HL-60/S4 (cell line): ENCODE measurements around the gene TRAPPC13.
"Not testable (repeated sequence)": the region's sequence is repeated elsewhere in the genome, so short reads cannot be mapped to it uniquely, and the experiment has no call there.

Experiments used
- in situ Hi-C: fragments of 300-500 bp; cut with MboI; formaldehyde crosslinking; loops from 2 replicates; pipeline ENCODE4 v1.14.3; 2022; ENCODE audit warnings: low sequenced_read_pairs

Gene TRAPPC13, protein sequence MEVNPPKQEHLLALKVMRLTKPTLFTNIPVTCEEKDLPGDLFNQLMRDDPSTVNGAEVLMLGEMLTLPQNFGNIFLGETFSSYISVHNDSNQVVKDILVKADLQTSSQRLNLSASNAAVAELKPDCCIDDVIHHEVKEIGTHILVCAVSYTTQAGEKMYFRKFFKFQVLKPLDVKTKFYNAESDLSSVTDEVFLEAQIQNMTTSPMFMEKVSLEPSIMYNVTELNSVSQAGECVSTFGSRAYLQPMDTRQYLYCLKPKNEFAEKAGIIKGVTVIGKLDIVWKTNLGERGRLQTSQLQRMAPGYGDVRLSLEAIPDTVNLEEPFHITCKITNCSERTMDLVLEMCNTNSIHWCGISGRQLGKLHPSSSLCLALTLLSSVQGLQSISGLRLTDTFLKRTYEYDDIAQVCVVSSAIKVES

GRCh38 chr5:65624571-65625555 is at the start of gene TRAPPC13, which contains the start of gene SHLD3:
Gene TRAPPC13, plus strand, starts transcription at chr5:65625027. Its CDS starts 34 bp downstream, at chr5:65625061.
Gene SHLD3, plus strand, starts transcription at chr5:65625027. Its CDS starts 4,561 bp downstream, at chr5:65629588.
- in situ Hi-C loops: no loop called here

- in situ Hi-C loops: no loop called here
These were observed 47.7 kb upstream of the TRAPPC13 start for GRCh38 chr5:65577141-65577540.

- in situ Hi-C loops: no loop called here
These were observed 36.1 kb upstream of the TRAPPC13 start for GRCh38 chr5:65588694-65589093.

GRCh38 chr5:65601761-65602160 is 23.1 kb upstream of the TRAPPC13 start:
- in situ Hi-C loops: not testable (repeated sequence)

DNA sequence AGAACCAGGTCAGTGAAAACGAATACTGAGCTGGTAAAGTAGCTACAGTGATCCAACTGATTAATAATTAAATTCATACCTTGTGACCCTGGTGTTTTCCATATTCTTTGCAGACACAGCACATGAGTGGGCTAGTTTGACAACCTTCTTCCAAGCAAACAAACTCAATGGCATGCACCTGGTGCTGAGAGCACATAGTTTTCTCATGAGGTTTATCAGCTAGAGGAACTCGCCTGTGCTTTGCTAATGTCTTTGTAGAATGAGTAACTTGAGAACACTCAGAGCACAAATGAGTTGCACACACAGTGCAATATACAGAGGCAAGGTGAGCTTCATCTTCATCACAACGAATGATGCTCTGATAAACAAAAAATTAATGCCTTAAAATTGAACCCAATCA is 13.3 kb upstream of the TRAPPC13 start:
- in situ Hi-C loops: no loop called here

DNA sequence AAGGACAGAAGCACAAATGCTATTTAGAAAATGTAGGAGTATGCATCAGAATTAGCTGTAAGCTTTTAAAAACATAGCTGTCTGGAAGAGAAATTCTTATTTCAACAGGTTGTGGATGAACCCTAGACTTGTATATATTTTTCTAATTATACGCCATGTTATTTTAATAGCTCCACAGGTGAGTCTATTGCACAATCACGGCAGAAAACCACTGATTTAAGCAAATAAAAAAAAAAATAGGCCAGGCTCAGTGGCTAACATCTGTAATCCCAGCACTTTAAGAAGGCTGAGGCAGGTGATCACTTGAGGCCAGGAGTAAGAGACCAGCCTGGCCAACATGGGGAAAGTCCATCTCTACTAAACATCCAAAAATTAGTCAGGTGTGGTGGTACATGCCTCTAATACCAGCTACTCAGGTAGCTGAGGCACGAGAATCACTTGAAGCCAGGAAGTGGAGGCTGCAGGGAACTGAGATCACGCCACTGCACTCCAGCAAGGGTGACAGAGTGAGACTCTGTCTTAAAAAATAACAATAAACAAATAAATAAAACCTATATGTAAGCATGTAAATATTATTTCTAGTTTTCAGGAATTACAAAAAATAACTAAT is 12.4 kb upstream of the TRAPPC13 start:
- in situ Hi-C loops: no loop called here

GRCh38 chr5:65620021-65620420 is 4.8 kb upstream of the TRAPPC13 start:
- in situ Hi-C loops: no loop called here

GRCh38 chr5:65621961-65622360 is 2.9 kb upstream of the TRAPPC13 start:
- in situ Hi-C loops: not testable (repeated sequence)

DNA sequence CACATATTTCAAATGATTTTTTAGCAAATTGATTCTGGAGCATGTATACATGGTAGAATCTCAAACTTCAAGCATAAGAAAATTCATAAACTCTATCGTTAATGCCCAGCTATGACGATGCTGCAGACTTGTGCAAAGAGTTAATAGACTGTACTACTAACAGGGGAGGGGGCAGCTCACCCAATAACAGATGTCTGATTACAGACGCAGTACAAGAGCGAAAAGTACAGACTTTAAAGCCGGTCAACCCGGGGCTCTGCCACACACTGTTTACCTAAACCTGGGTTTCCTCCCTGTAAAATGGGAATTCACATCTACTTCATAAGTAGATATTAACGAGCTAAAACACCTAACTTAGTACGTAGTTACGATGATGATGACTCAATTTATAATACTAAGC is 1.3 kb upstream of the TRAPPC13 start:
- in situ Hi-C loops: no loop called here

- in situ Hi-C loops: no loop called here
These were observed 729 bp upstream of the TRAPPC13 start, which contains the start of gene TRIM23 for GRCh38 chr5:65624025-65624570. Gene TRIM23, minus strand, starts transcription at chr5:65624333. Its CDS starts 59 bp downstream, at chr5:65624274.

DNA sequence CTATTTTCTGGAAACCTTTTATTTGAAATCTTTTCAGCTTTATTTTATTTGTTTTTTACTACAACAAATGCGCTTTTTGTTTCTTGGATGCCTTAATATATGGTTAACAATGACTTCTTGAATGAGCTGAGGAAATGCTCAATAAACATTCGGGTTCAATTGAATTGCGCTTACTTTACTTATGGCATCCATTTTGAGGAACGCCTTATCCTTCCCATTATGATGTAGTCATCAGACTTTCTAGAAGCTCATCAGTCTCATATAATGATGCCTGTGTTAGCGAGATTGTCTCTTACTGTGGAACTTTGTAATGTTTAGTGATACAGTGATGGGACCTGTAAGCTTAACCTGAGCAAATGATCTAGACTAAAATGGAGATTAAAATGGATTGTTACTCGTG is 916 bp downstream of the TRAPPC13 start:
- in situ Hi-C loops: no loop called here

- in situ Hi-C loops: no loop called here
These were observed 6.2 kb downstream of the TRAPPC13 start for GRCh38 chr5:65630981-65631380.

DNA sequence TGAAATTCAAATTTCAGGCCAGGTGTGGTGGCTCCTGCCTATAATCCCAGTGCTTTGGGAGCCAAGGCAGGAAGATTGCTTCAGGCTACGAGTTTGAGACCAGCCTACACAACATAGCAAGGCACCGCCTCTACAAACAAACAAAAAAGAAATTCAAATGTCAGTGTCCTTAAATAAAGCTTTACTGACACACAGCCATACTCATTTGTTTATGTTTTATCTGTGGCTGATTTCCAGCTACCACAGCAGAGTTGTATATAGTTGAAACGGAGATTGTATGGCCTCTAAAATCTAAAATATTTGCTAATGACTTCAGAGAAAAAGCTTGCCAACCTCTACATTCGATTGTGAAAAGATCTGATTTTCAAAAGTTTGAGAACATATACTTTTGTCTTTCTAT is 15.4 kb downstream of the TRAPPC13 start:
- in situ Hi-C loops: no loop called here

DNA sequence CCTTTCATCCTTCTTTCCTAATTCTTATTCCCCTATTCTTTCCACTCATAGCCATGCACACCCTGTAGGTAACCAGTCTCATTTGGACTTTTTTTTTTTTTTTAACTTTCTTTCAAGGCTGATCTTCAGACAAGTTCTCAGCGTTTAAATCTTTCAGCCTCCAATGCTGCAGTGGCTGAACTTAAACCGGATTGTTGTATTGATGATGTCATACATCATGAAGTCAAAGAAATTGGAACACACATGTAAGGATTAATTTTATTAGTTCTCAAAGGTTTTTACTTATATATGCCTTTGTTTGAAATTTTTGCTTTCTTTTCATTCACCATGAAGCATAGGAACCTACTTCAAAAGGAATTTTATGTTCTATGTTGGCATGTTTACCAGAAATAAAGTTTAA is 22.1 kb downstream of the TRAPPC13 start:
- in situ Hi-C loops: no loop called here

- in situ Hi-C loops: no loop called here
These were observed 23.1 kb downstream of the TRAPPC13 start for GRCh38 chr5:65647941-65648340.

DNA sequence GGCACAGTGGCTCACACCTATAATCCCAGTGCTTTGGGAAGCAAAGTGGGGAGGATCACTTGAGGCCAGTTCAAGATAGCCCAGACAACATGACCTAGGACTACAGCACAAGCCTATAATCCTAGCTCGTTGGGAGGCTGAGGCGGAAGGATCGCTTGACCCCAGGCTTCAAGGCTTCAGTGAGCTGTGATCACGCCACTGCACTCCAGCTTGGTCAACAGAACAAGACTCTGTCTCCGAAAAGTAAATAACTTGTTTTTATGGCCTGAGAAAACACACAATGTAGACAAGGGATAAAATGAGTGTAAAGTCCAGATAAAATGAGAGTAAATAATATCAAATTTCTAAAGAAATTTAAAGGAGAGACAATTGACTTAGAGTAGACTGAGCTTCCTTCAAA is 26.3 kb downstream of the TRAPPC13 start:
- in situ Hi-C loops: no loop called here

- in situ Hi-C loops: no loop called here
These were observed 29.9 kb downstream of the TRAPPC13 start for GRCh38 chr5:65654713-65655112.

- in situ Hi-C loops: no loop called here
These were observed 39.1 kb downstream of the TRAPPC13 start for GRCh38 chr5:65663804-65664521.

- in situ Hi-C loops: no loop called here
These were observed 43.9 kb downstream of the TRAPPC13 start for GRCh38 chr5:65668696-65669095.

DNA sequence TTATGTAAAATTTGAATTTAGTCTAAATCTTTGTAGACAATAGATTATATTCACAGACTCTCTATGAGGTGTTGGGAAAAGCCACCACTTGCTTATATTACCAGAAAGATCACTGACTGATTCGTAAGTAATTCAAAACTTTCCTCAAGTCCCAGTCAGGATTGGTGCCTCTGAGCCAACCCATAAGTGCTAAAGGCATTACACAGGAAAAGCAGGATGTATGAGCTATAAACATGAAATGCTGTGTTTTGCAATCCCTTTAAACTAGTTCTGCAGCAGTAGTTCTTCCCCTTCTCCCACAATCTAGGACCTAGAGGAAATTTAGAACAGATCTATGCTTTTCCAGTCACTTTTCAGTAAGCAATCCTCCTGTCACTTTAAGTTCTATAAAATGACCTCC is 48.0 kb downstream of the TRAPPC13 start:
- in situ Hi-C loops: no loop called here
